Posterior vena cava (tissue), 2 donors: ENCODE data around the gene CDC42BPG. TPM values are rescaled to one million over a fixed set of nuclear protein-coding genes. Genes with fewer than 3 reads are reported as not detected.
"Not testable (repeated sequence)": the region's sequence is repeated elsewhere in the genome, so short reads cannot be mapped to it uniquely, and the experiment has no call there.

Experiments
- DNase-seq: peaks from one replicate; pipeline ENCODE4 v3.0.0-alpha.2; 2020; ENCODE audit warnings: low spot score
- intact Hi-C, 2 donors: fragments of 100-400 bp; cut with DNase I; formaldehyde crosslinking; loops; one replicate each; pipeline versions ENCODE4 v1.14.1 to v1.14.2; 2022 to 2023
- total RNA-seq, 2 donors: library from RNA; stranded (reverse); fragmentation: NEBNext Ultra II Directional; extraction: Animal tissue kit (Norgen Biotek cat#: 25700); gene quantifications; one replicate each; pipeline ENCODE4 v1.2.1, GENCODE V29; 2021
- donor health status: DM: yes; HTN: yes; CAD: no.
- donor health status: DM: yes; HTN: yes; CAD: no.

Gene CDC42BPG
- total RNA-seq, 2 donors from 2014 or later = 0.37 to 0.38 TPM

DNA sequence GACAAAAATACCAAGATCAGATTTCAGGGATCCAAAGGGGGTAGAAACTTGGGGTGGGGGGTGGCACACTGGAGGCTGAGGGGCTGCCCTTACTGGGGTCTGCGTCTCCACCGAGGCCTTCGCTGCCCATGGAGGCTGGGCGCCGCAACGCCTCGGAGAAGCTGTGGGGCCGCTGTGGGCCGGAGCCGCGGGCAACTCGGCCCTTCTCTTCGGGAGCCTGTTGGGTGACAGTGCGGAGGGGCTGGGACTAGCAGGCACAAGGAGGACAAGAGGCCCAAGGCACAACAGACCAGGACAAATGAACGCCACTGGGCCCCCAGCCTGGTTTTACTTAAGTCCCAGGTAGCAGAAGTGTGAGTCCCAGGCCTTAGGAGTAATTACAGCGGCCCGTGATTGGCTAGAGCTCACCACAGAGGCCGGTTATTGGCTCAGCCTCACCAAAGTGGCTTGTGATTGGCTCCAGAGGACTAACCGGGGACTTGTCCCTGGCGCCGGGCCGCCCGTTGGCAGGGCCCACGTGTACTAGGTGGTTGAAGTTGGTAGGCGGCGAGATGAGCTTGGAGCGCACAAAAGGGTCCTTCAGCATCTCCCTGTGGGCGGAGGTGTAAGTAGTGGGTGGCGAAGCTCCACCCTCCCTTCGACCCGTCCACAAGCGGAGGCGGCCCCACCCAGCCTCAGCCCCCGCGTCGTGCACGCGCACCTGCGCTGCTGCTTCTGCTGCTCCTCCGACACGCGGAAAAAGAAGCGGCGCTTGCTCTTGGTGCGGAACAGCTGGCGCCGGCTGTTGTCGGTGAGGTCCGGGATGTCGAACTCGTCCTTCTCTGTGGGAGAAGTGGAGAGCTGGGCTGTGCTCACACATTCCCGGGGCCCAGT, 17.6 kb downstream of the CDC42BPG start:
- no peak for DNase-seq
- intact Hi-C loops = no loop called here

- no peak for DNase-seq
- intact Hi-C loops = no loop called here
Measured at GRCh38 chr11:64826062-64826461, 18.4 kb downstream of the CDC42BPG start.

- intact Hi-C loops = no loop called here
- DNase-seq = no peak
Measured at GRCh38 chr11:64823568-64824119, 20.8 kb downstream of the CDC42BPG start.

- intact Hi-C loops = no loop called here
- DNase-seq = no peak
Measured at GRCh38 chr11:64817476-64817875, 27.0 kb downstream of the CDC42BPG start.

DNA sequence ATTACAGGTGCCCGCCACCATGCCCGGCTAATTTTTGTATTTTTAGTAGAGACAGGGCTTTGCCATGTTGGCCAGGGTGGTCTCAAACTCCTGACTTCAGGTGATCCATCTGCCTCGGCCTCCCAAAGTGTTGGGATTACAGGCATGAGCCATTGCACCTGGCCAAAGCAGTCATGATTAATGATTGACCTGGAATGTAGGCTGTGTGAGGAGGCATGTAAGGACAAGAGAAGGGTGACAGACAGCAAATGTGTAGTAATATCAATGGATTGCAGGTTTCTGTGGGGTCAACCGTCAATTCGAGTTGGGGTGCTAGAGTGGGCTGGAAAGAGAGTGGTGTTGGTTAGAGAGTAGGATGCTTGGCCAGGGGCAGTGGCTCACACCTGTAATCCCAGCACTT, 29.0 kb downstream of the CDC42BPG start:
- intact Hi-C loops, DNase-seq: not testable (repeated sequence)

DNA sequence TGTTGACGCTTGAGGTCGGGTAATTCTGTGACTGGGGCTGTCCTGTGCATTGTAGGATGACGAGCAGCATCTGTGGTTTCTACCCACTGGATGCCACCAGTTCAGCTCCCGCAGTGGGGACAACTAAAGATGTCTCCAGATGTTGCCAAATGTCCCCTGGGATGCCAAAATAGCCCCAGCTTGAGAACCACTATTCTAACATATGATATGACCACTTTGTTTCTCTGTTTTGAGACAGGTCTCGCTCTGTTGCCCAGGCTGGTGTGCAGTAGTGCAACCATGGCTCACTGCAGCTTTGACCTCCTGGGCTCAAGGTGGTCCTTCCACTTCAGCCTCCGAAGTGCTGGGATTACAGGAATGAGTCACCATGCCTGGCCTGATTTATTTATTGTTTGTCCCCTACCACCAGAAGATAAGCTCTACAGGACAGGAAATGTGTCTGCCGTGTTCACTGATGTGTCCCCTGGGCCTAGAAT, 29.7 kb downstream of the CDC42BPG start:
- DNase-seq = no peak
- intact Hi-C loops = no loop called here

- intact Hi-C loops = no loop called here
- no peak for DNase-seq
Measured at GRCh38 chr11:64813826-64814225, 30.6 kb downstream of the CDC42BPG start.

DNA sequence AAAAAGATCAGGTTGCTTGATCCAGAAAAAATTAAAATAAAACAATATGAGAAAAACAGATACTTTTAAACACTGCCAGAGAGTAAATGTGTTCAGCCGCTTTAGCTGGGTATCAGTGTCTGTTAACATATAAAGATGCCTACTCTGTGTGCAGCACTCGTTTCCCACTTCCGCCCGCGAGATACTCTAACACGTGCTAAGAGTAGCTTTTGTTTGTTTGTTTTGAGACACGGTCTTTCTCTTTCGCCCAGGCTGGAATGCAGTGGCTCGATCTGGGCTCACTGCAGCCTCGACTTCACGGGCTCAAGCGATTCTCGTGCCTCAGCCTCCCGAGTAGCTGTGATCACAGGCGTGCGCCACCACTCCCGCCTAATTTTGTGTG, 33.6 kb downstream of the CDC42BPG start:
- DNase-seq = no peak
- intact Hi-C loops = no loop called here

- intact Hi-C loops = no loop called here
- DNase-seq = peak; percentile 99
Measured at GRCh38 chr11:64810271-64810890, 34.1 kb downstream of the CDC42BPG start, which contains the start of gene MEN1. Gene MEN1, minus strand, starts transcription at chr11:64810551. Its CDS starts 442 bp downstream, at chr11:64810109.

- no peak for DNase-seq
- intact Hi-C loops = no loop called here
Measured at GRCh38 chr11:64809781-64810241, 34.6 kb downstream of the CDC42BPG start.

- intact Hi-C loops = no loop called here
- no peak for DNase-seq
Measured at GRCh38 chr11:64805481-64805880, 39.0 kb downstream of the CDC42BPG start.

DNA sequence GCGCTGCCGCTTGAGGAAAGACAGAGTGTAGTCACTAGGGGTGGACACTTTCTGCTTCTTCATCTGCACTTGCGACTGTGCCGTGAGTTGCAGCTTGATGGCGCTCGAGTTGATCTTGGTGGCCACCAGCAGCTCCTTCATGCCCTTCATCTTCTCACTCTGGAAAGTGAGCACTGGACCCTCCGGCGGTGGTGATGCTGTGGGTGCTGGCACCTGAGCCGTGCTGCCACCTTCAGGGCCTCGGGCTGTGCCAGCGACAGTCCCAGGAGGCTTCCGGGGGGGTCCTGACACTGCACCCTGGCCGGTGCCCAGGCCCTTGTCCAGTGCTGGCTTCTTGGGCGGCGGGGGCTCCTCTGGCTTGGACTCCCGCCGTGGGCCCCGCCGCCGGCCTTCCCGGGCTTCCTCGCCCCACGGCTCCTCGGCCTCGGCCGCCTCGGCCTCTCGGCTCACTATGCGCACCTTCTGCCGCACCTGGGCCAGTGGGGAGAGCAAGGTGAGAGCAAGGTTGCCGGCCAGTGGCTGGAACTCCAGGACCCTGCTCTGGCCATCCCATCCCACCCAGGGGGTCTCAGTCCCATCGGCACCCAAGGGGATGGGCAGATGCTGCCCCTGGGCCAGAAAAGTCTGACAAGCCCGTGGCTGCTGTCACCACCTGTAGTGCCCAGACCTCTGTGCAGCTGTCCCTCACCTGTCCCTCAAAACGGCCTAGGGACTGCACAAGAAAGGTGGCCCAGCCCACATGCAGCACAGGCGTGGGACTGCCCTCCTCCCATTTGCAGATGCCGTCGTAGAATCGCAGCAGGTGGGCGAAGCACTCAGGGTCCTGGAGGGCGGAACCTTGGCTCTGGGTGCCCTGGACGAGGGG, 39.9 kb downstream of the CDC42BPG start:
- DNase-seq = no peak
- intact Hi-C loops = no loop called here

GRCh38 chr11:64803846-64804345, 40.6 kb downstream of the CDC42BPG start:
- intact Hi-C loops = no loop called here
- DNase-seq = no peak

GRCh38 chr11:64803158-64803845, 41.2 kb downstream of the CDC42BPG start, which contains the start of gene MAP4K2:
Gene MAP4K2, minus strand, starts transcription at chr11:64803214. Its CDS starts 65 bp downstream, at chr11:64803149.
- intact Hi-C loops = no loop called here
- DNase-seq = peak; percentile 95

DNA sequence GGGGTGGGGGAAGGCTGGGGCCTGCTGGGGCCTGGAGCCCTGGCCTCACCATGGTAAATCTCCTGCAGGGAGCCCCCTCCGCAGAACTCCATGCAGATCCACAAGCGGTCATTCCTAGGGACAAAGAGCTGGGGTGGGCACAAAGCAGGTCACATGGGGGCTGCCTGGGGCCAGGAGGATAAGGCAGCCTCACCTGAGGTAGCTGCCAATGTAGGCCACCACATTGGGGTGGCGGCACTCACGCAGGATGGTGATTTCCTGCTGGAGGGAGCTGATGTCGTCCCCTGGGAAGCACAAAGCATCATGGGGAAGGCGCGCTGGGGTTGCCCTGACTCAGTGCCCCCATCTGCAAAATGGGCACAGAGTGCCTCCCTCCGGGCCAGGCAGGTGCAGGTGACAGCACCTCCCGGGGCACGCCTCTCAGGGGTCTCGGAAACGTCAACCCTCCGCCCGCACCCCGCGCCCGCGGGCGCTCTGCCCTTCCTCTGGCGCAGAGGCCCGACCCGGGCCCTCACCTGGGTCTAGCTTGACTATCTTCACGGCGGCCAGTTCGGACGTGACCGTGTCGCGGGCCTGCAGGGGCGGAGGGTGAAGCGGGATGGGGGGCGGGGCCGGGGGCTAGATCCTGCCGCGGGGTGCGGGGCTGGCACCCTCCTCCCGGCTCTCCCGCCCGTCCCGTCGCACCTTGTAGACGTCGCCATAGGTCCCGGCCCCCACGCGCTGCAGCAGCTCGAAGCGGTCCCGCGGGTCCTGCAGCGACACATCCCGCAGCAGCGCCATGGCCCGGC, 41.9 kb downstream of the CDC42BPG start:
- DNase-seq = no peak
- intact Hi-C loops = no loop called here

DNA sequence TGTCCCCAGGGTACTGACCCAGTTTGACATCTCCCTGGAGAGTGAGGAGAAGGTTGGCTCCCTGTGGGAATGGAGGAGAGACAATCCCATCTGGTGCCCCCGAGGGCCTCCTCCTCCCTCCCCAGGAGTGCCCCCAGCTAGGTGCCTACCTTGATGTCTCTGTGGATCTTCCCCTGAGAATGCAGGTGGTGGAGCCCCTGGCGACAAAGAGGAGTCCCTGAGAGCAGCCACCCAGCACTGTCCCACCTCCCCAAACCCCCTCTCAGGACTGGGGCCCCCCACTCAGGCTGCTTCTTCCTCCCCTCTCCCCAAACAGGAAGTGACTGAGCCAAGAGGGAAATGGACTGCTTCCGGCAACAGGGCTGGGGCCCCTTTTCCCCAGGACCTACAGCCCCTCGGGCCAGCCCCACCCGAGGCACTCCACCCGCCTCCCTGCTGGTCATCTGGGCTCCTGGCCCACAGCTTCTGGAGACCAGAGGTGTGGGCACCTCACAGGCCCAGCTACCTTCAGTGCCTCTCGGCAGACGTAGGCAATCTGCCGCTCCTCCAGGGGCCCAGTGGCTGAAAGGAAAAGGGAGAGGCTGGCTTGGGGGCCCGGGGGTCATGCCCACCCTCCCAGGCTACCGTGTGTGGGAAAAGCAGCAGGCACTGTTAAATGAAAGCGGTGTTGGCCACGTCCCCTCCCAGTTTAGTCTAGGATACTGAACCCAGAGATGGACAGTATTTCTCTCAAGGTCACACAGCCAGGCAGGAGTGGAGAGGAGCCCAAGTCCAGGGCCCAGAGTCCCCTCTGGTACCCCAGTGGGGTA, 42.7 kb downstream of the CDC42BPG start:
- intact Hi-C loops = no loop called here
- no peak for DNase-seq

- peak; percentile 74 for DNase-seq
- intact Hi-C loops = no loop called here
Measured at GRCh38 chr11:64801158-64801464, 43.3 kb downstream of the CDC42BPG start.
